Activated CD4-positive, alpha-beta memory T cell treated with anti-CD3 and anti-CD28 coated beads, Interleukin-2, amount 10 ng/mL, durations not matched to agents 7 days and 5 days (primary cell): Measurements from ENCODE around the gene LRCH3. TPM values are rescaled to one million over a fixed set of nuclear protein-coding genes. Genes with fewer than 3 reads are reported as not detected.
"Not testable (repeated sequence)": the region's sequence is repeated elsewhere in the genome, so short reads cannot be mapped to it uniquely, and the experiment has no call there.

Experiments
- CTCF ChIA-PET: fragments of 350-600 bp; sonication (Branson Sonifier 250); formaldehyde crosslinking; loops from one replicate; lab custom pipeline; 2021; ENCODE audit warnings: antibody characterized with exemption, inconsistent platforms; lab: Charles Lee
- POLR2A ChIA-PET: fragments of 350-600 bp; sonication (Branson Sonifier 250); formaldehyde crosslinking; loops from one replicate; lab custom pipeline; 2021; ENCODE audit warnings: antibody characterized with exemption; lab: Charles Lee
- DNase-seq: peaks from one replicate; pipeline ENCODE4 v3.0.0-alpha.2; 2020
- H3K27ac Mint-ChIP-seq: one replicate; pipeline ENCODE4 v1.8.0; 2021; ENCODE audit warnings: mild to moderate bottlenecking, mixed read lengths
- H3K27me3 Mint-ChIP-seq: one replicate; pipeline ENCODE4 v1.8.0; 2021; ENCODE audit warnings: mixed read lengths
- H3K36me3 Mint-ChIP-seq: one replicate; pipeline ENCODE4 v1.8.0; 2021; ENCODE audit warnings: low read depth, mixed read lengths
- H3K4me1 Mint-ChIP-seq: one replicate; pipeline ENCODE4 v1.8.0; 2021; ENCODE audit warnings: mixed read lengths
- H3K4me3 Mint-ChIP-seq: one replicate; pipeline ENCODE4 v1.8.0; 2021; ENCODE audit warnings: mild to moderate bottlenecking, mixed read lengths
- H3K9me3 Mint-ChIP-seq: one replicate; pipeline ENCODE4 v1.8.0; 2021; ENCODE audit warnings: mixed read lengths
- total RNA-seq, 2 experiments: library from RNA; stranded (reverse); gene quantifications; one replicate each; pipeline ENCODE4 v1.2.3, GENCODE V29; 2021

The LRCH3 gene
- total RNA-seq, 2 experiments from 2014 or later, result 58.5 to 65.8 TPM

GRCh38 chr3:197899833-197900478 is 108.9 kb downstream of the LRCH3 start:
- CTCF ChIA-PET, result no interaction called here
- no peak overlapping the region for H3K4me3 Mint-ChIP-seq
- POLR2A ChIA-PET, result no interaction called here
- H3K9me3 Mint-ChIP-seq, result no peaks in the 10 kb centered on the region
- no peaks in the 10 kb centered on the region for H3K27me3 Mint-ChIP-seq
- H3K27ac Mint-ChIP-seq, result no peak overlapping the region
- H3K36me3 Mint-ChIP-seq, result no peaks in the 10 kb centered on the region
- no peak for DNase-seq
- H3K4me1 Mint-ChIP-seq, result peaks cover 2% of the 10 kb centered on the region

GRCh38 chr3:197901626-197902025 is 110.6 kb downstream of the LRCH3 start:
- ChIA-PET POLR2A (no interaction called here), CTCF (no interaction called here)
- no peaks in the 10 kb centered on the region for H3K36me3 Mint-ChIP-seq
- no peaks in the 10 kb centered on the region for H3K9me3 Mint-ChIP-seq
- no peaks in the 10 kb centered on the region for H3K27me3 Mint-ChIP-seq
- peaks cover 13% of the 10 kb centered on the region for H3K4me1 Mint-ChIP-seq
- H3K27ac Mint-ChIP-seq, result no peak overlapping the region
- H3K4me3 Mint-ChIP-seq, result no peak overlapping the region
- no peak for DNase-seq

GRCh38 chr3:197906023-197906849 is 115.2 kb downstream of the LRCH3 start:
- ChIA-PET CTCF (interaction anchor here (0.6 to 2.7 kb wide), 25 partner anchors 8 to 631 kb away, joined by 3 to 34 read pairs (median 4); partner anchors contain the start of gene RPL35A), POLR2A (interaction anchor here (1.1 to 1.5 kb wide), 2 partner anchors 103 to 158 kb away, joined by 3 to 4 read pairs; no protein-coding TSS in a partner anchor)
- Mint-ChIP-seq H3K27me3 (no peaks in the 10 kb centered on the region), H3K9me3 (no peaks in the 10 kb centered on the region), H3K4me1 (peaks cover 20% of the 10 kb centered on the region), H3K36me3 (peaks cover 6% of the 10 kb centered on the region), H3K4me3 (no peak overlapping the region), H3K27ac (no peak overlapping the region)
- DNase-seq, result peak; percentile 82

GRCh38 chr3:197906850-197907187 is 115.8 kb downstream of the LRCH3 start:
- Mint-ChIP-seq H3K36me3 (peaks cover 6% of the 10 kb centered on the region), H3K4me1 (peaks cover 20% of the 10 kb centered on the region), H3K27ac (peak overlapping the region; percentile 36), H3K27me3 (no peaks in the 10 kb centered on the region), H3K4me3 (no peak overlapping the region), H3K9me3 (no peaks in the 10 kb centered on the region)
- no peak for DNase-seq
- CTCF ChIA-PET, result interaction anchor here (0.5 to 2.7 kb wide), 7 partner anchors 8 to 173 kb away, joined by 3 to 34 read pairs (median 18); no protein-coding TSS in a partner anchor
- POLR2A ChIA-PET, result no interaction called here

GRCh38 chr3:197907196-197907595 is 116.1 kb downstream of the LRCH3 start:
- Mint-ChIP-seq H3K27ac (no peak overlapping the region), H3K4me1 (peaks cover 20% of the 10 kb centered on the region), H3K36me3 (peaks cover 6% of the 10 kb centered on the region), H3K9me3 (no peaks in the 10 kb centered on the region), H3K27me3 (no peaks in the 10 kb centered on the region), H3K4me3 (no peak overlapping the region)
- DNase-seq, result no peak
- ChIA-PET POLR2A (no interaction called here), CTCF (interaction anchor here (0.5 to 2.7 kb wide), 6 partner anchors 7 to 173 kb away, joined by 3 to 34 read pairs (median 19); no protein-coding TSS in a partner anchor)

- H3K4me3 Mint-ChIP-seq, POLR2A ChIA-PET, CTCF ChIA-PET, H3K27me3 Mint-ChIP-seq, H3K36me3 Mint-ChIP-seq, DNase-seq, H3K9me3 Mint-ChIP-seq, H3K27ac Mint-ChIP-seq: not testable (repeated sequence)
- peaks cover 23% of the 10 kb centered on the region for H3K4me1 Mint-ChIP-seq
Measured at GRCh38 chr3:197908550-197908949, 117.5 kb downstream of the LRCH3 start.

GRCh38 chr3:197908957-197909701 is 118.1 kb downstream of the LRCH3 start:
- no peaks in the 10 kb centered on the region for H3K9me3 Mint-ChIP-seq
- POLR2A ChIA-PET, result no interaction called here
- DNase-seq, result no peak
- peaks cover 6% of the 10 kb centered on the region for H3K36me3 Mint-ChIP-seq
- CTCF ChIA-PET, result no interaction called here
- peaks cover 26% of the 10 kb centered on the region for H3K4me1 Mint-ChIP-seq
- no peak overlapping the region for H3K27ac Mint-ChIP-seq
- H3K4me3 Mint-ChIP-seq, result no peak overlapping the region
- no peaks in the 10 kb centered on the region for H3K27me3 Mint-ChIP-seq

GRCh38 chr3:197912741-197913476 is 121.9 kb downstream of the LRCH3 start:
- POLR2A ChIA-PET, result no interaction called here
- no peak overlapping the region for H3K27ac Mint-ChIP-seq

GRCh38 chr3:197913641-197914380 is 122.8 kb downstream of the LRCH3 start:
- POLR2A ChIA-PET, result no interaction called here
- Mint-ChIP-seq H3K4me1 (peaks cover 5% of the 10 kb centered on the region), H3K9me3 (peaks cover 3% of the 10 kb centered on the region), H3K36me3 (peaks cover 3% of the 10 kb centered on the region), H3K27ac (no peak overlapping the region), H3K4me3 (no peak overlapping the region), H3K27me3 (no peaks in the 10 kb centered on the region)
- CTCF ChIA-PET, result interaction anchor here (2.9 kb wide), 1 partner anchor 8 kb away, joined by 13 read pairs; no protein-coding TSS in a partner anchor
- no peak for DNase-seq

More at GRCh38 chr3:197912741-197913476, 121.9 kb downstream of the LRCH3 start:
- Mint-ChIP-seq H3K9me3 (peaks cover 3% of the 10 kb centered on the region), H3K4me1 (peaks cover 5% of the 10 kb centered on the region), H3K4me3 (peak overlapping the region; percentile 41), H3K36me3 (peaks cover 4% of the 10 kb centered on the region), H3K27me3 (no peaks in the 10 kb centered on the region)
- DNase-seq, result no peak
- CTCF ChIA-PET, result interaction anchor here (1.0 to 2.9 kb wide), 2 partner anchors 7 to 30 kb away, joined by 4 to 13 read pairs; no protein-coding TSS in a partner anchor

- H3K4me1 Mint-ChIP-seq, DNase-seq, POLR2A ChIA-PET, H3K27ac Mint-ChIP-seq, H3K27me3 Mint-ChIP-seq, H3K4me3 Mint-ChIP-seq, H3K9me3 Mint-ChIP-seq: not testable (repeated sequence)
- CTCF ChIA-PET, result interaction anchor here (1.5 kb wide), 1 partner anchor 21 kb away, joined by 4 read pairs; no protein-coding TSS in a partner anchor
- H3K36me3 Mint-ChIP-seq, result peaks cover 18% of the 10 kb centered on the region
Measured at GRCh38 chr3:197921429-197922275, 130.6 kb downstream of the LRCH3 start.

- Mint-ChIP-seq H3K27ac (no peak overlapping the region), H3K4me1 (peaks cover 10% of the 10 kb centered on the region), H3K9me3 (peaks cover 6% of the 10 kb centered on the region), H3K27me3 (no peaks in the 10 kb centered on the region), H3K4me3 (no peak overlapping the region), H3K36me3 (peaks cover 24% of the 10 kb centered on the region)
- DNase-seq, result no peak
- ChIA-PET CTCF (interaction anchor here (1.0 kb wide), 1 partner anchor 10 kb away, joined by 3 read pairs; no protein-coding TSS in a partner anchor), POLR2A (no interaction called here)
Measured at GRCh38 chr3:197926418-197926817, 135.4 kb downstream of the LRCH3 start.
